Measurements from ENCODE around the gene GPRC5D. TPM values are rescaled to one million over a fixed set of nuclear protein-coding genes. Genes with fewer than 3 reads are reported as not detected.

GPRC5D gene
- total and polyA plus RNA-seq, 3 donors from 2014 or later, result 0.68 to 5.5 (median 4.0) TPM

GRCh38 chr12:12929696-12930095 lies 22.3 kb downstream of the GPRC5D start:
- DNase-seq, result no peak
- Histone ChIP-seq H3K36me3 (ENCODE audit: low read depth, missing control alignments) (no peaks in the 10 kb centered on the region), H3K4me3 (no peak overlapping the region), H3K27ac (no peak overlapping the region), H3K27me3 (no peaks in the 10 kb centered on the region), H3K4me1 (no peaks in the 10 kb centered on the region), H3K9me3 (no peaks in the 10 kb centered on the region)
- no peak for TF ChIP-seq POLR2A (IDR thresholded peaks at IDR 0.05)
- TF ChIP-seq CTCF (IDR thresholded peaks at IDR 0.05), result no peak
- intact Hi-C loops (cut with DNase I; ENCODE audit: low total_unique reads), result no loop called here
- 90 to 92% methylated on average over 6 of the region's 6 CpGs for WGBS, 2 donors

GRCh38 chr12:12927211-12928079 lies 24.5 kb downstream of the GPRC5D start:
- DNase-seq, result peak; percentile 89
- TF ChIP-seq CTCF (IDR thresholded peaks at IDR 0.05), result no peak
- TF ChIP-seq POLR2A (IDR thresholded peaks at IDR 0.05), result no peak
- peak overlapping the region in 1 of 2 donors; percentile 56 for H3K27ac ChIP-seq
- H3K27me3 ChIP-seq, result no peaks in the 10 kb centered on the region
- H3K9me3 ChIP-seq, result no peaks in the 10 kb centered on the region
- intact Hi-C loops (cut with DNase I; ENCODE audit: low total_unique reads), result no loop called here
- peak overlapping the region; percentile 39 to 57 for H3K4me3 ChIP-seq
- WGBS, 2 donors, result 19 to 41% methylated on average over 21 to 27 of the region's 27 CpGs
- H3K4me1 ChIP-seq, result no peaks in the 10 kb centered on the region
- no peaks in the 10 kb centered on the region for H3K36me3 ChIP-seq (ENCODE audit: low read depth, missing control alignments)

- DNase-seq, result no peak
- Histone ChIP-seq H3K4me1 (no peaks in the 10 kb centered on the region), H3K4me3 (peak overlapping the region in 1 of 2 donors; percentile 57), H3K9me3 (no peaks in the 10 kb centered on the region), H3K27me3 (no peaks in the 10 kb centered on the region), H3K36me3 (ENCODE audit: low read depth, missing control alignments) (no peaks in the 10 kb centered on the region), H3K27ac (peak overlapping the region in 1 of 2 donors; percentile 18)
- WGBS, 2 donors, result 44 to 67% methylated on average over 11 to 18 of the region's 18 CpGs
- TF ChIP-seq POLR2A (IDR thresholded peaks at IDR 0.05) (no peak), CTCF (IDR thresholded peaks at IDR 0.05) (no peak)
- intact Hi-C loops (cut with DNase I; ENCODE audit: low total_unique reads), result no loop called here
Observed at GRCh38 chr12:12926571-12927071, 25.3 kb downstream of the GPRC5D start.

- intact Hi-C loops (cut with DNase I; ENCODE audit: low total_unique reads), result no loop called here
- H3K9me3 ChIP-seq, result no peaks in the 10 kb centered on the region
- no peak overlapping the region for H3K27ac ChIP-seq
Observed at GRCh38 chr12:12925388-12925787, 26.6 kb downstream of the GPRC5D start.

More at GRCh38 chr12:12925388-12925787, 26.6 kb downstream of the GPRC5D start:
- WGBS, 2 donors, result 48 to 52% methylated on average over 1 of the region's 1 CpG
- Histone ChIP-seq H3K27me3 (no peaks in the 10 kb centered on the region), H3K4me1 (no peaks in the 10 kb centered on the region), H3K36me3 (ENCODE audit: low read depth, missing control alignments) (no peaks in the 10 kb centered on the region), H3K4me3 (no peak overlapping the region)
- DNase-seq, result no peak
- TF ChIP-seq CTCF (IDR thresholded peaks at IDR 0.05), result no peak
- no peak for TF ChIP-seq POLR2A (IDR thresholded peaks at IDR 0.05)

All from testis (tissue), 3 donors.